OCI-LY1 (cell line): ENCODE results near the gene CHRD.

Source experiments
- EZH2 ChIP-seq: fragments of 200-600 bp; sonication (generic), shearing (Covaris generic); IDR thresholded peaks from 2 replicates; pipeline ENCODE4 v1.8.0; 2017; ENCODE audit warnings: borderline replicate concordance, mixed run types, mild to moderate bottlenecking, antibody characterized with exemption, low read length, moderate library complexity, mixed read lengths
- TF ChIP-seq, protein P1 (sequence below): fragments of 200-600 bp; sonication (generic), shearing (Covaris generic); IDR thresholded peaks from 2 replicates; pipeline ENCODE4 v1.5.1; 2017; ENCODE audit warnings: mild to moderate bottlenecking, antibody characterized with exemption, low read length, moderate library complexity, mixed read lengths

- TF ChIP-seq, protein P1, sequence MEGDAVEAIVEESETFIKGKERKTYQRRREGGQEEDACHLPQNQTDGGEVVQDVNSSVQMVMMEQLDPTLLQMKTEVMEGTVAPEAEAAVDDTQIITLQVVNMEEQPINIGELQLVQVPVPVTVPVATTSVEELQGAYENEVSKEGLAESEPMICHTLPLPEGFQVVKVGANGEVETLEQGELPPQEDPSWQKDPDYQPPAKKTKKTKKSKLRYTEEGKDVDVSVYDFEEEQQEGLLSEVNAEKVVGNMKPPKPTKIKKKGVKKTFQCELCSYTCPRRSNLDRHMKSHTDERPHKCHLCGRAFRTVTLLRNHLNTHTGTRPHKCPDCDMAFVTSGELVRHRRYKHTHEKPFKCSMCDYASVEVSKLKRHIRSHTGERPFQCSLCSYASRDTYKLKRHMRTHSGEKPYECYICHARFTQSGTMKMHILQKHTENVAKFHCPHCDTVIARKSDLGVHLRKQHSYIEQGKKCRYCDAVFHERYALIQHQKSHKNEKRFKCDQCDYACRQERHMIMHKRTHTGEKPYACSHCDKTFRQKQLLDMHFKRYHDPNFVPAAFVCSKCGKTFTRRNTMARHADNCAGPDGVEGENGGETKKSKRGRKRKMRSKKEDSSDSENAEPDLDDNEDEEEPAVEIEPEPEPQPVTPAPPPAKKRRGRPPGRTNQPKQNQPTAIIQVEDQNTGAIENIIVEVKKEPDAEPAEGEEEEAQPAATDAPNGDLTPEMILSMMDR: no peak
- TF ChIP-seq EZH2: no peak
These were observed 25.1 kb upstream of the CHRD start for GRCh38 chr3:184354754-184355153.
